ENCODE data around the gene MRPL28.

MRPL28 gene

DNA sequence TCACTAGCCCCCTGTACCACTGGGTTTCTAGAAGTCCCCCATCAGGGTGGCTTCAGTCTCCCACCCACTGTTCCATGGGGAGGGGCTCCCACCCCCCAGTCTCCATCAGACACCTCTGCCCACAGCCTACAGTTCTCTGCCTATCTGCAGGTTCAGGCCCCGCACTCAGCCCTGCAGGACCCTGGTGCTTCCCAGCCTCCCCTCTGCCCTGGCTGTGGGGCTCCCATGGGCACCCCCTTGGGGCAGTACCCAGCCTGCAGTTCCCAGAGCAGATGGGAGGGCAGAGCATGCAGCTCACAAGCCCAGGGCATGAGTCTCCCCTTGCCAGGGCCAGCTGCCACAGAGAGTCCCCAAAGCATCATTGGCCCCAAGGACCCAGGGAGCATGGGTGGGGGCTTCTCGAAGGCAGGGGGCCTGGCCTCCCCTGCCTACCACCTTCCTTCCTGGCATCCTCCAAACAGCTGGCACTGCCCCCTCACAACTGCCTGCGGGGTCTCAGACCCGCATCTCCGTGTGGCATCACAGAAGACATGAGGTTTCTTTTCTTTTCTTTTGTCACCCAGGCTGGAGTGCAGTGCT is 2.8 kb upstream of the MRPL28 start:
- TF ChIP-seq, protein P1, sequence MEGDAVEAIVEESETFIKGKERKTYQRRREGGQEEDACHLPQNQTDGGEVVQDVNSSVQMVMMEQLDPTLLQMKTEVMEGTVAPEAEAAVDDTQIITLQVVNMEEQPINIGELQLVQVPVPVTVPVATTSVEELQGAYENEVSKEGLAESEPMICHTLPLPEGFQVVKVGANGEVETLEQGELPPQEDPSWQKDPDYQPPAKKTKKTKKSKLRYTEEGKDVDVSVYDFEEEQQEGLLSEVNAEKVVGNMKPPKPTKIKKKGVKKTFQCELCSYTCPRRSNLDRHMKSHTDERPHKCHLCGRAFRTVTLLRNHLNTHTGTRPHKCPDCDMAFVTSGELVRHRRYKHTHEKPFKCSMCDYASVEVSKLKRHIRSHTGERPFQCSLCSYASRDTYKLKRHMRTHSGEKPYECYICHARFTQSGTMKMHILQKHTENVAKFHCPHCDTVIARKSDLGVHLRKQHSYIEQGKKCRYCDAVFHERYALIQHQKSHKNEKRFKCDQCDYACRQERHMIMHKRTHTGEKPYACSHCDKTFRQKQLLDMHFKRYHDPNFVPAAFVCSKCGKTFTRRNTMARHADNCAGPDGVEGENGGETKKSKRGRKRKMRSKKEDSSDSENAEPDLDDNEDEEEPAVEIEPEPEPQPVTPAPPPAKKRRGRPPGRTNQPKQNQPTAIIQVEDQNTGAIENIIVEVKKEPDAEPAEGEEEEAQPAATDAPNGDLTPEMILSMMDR (IDR thresholded peaks at IDR 0.05; ENCODE audit: control extremely low read depth, extremely low read depth, low read depth, missing control alignments): no peak
- CTCF ChIA-PET: no interaction called here
- POLR2A ChIA-PET: no interaction called here
- DNase-seq (ENCODE audit: extremely low spot score): no peak

DNA sequence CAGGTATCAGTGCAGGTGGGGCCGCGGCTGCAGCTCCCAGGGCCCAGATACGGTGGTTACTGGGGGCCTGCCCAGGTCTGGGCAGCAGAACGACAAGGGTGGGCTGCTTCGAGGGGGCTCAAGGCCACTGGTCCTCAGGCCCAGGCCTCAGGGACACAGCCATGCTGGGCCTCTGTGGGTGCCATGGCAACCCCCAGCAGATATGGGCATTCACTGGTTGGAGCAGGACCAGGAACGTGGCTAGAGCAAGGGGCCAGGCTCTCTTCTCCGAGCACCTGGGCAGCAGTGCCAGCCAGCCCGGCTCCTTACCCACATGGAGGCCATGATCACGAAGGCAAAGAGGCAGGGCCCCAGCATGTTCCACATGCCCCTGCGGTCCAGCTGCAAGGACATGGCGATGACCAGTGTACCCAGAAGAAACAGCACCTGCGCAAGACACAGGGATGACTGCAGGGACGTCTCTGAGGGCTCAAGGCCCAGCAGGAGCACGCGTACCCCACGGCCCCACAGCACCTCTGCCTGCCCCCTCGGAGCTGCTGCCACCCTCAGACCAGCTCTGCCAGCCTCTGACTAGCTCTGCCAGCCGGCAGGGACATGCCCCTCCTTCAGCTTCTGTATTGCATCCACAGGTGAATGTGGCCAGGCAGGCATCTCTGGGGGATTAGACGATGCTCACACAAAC is 2.1 kb upstream of the MRPL28 start:
- POLR2A ChIA-PET: interaction anchor here (0.9 kb wide), 1 partner anchor 295 kb away, joined by 3 read pairs; no protein-coding TSS in a partner anchor
- no peak for DNase-seq (ENCODE audit: extremely low spot score)
- TF ChIP-seq, protein P1 (IDR thresholded peaks at IDR 0.05; ENCODE audit: control extremely low read depth, extremely low read depth, low read depth, missing control alignments): no peak

DNA sequence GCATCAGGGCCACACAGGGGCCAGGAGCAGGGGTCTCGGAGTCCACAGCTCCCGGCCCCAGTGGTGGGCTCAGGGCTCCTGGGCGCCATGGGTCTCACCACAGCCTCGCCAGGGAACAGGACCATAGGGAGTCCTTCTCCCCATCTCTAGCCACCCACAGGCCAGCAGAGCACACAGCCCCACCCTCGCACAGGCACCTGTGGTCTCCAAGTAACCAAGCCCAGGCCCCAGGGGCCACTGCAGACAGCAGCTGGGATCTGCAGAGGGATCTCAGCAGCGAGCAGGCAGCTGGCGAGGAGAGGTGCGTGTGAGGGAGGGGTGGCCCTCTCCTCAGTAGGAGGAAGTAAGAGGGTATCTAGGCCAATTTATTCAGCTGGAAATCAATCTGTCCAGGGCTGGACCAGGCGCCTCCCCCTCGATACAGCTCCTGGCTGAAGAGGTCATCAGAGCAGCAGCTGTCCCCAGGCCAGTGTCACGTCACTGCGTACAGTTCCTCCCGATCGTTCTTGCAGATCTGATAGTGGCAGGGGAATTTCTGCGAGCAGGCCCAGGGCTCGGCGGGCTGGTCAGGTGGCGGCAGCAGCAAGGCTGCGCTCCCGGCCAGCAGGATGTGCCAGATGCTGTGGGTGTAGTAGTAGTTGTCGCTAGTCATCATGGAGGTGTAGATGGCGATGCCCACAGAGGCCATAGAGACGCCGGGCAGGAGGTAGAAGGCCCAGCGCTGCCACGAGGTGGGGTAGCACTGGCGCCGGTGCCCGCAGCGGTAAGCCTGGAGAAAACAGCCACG is 1.4 kb upstream of the MRPL28 start:
- TF ChIP-seq, protein P1 (IDR thresholded peaks at IDR 0.05; ENCODE audit: control extremely low read depth, extremely low read depth, low read depth, missing control alignments): no peak

More for the DNA sequence above, 2.1 kb upstream of the MRPL28 start:
- CTCF ChIA-PET: no interaction called here

DNA sequence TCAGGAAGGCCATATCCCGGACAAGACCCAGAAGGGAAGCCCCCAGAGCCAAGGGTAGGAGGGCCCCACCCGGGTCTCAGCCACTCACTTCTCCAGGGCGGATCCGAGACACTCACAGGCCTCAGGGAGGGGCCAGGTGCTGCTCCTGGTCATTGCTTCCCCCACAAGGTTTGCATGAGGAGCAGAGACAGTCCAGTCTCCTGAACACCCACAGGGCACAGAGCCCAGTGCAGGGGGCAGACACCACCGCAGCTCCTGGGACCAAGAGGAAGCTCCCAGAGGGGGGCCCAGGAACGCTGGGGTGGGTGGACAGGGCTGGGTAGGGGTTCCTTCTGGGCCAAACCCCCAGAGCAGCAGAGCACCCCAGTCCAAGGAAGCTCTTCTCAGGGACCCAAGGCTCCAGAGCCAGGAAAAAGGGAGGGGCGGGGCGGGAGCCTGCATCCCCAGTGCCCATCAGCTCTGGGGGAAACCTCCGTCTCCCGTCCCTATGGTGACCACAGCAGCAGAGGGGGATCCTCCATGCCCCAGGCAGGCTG is 709 bp upstream of the MRPL28 start:
- POLR2A ChIA-PET: no interaction called here
- TF ChIP-seq, protein P1 (IDR thresholded peaks at IDR 0.05; ENCODE audit: control extremely low read depth, extremely low read depth, low read depth, missing control alignments): no peak
- CTCF ChIA-PET: interaction anchor here (1.1 to 1.3 kb wide), 4 partner anchors 9 to 274 kb away, joined by 4 to 6 read pairs (median 4); no protein-coding TSS in a partner anchor
- DNase-seq (ENCODE audit: extremely low spot score): no peak

More for the DNA sequence above, 1.4 kb upstream of the MRPL28 start:
- no peak for DNase-seq (ENCODE audit: extremely low spot score)
- ChIA-PET CTCF (interaction anchor here (1.1 kb wide), 1 partner anchor 275 kb away, joined by 5 read pairs; no protein-coding TSS in a partner anchor), POLR2A (interaction anchor here (0.9 kb wide), 1 partner anchor 294 kb away, joined by 3 read pairs; no protein-coding TSS in a partner anchor)

DNA sequence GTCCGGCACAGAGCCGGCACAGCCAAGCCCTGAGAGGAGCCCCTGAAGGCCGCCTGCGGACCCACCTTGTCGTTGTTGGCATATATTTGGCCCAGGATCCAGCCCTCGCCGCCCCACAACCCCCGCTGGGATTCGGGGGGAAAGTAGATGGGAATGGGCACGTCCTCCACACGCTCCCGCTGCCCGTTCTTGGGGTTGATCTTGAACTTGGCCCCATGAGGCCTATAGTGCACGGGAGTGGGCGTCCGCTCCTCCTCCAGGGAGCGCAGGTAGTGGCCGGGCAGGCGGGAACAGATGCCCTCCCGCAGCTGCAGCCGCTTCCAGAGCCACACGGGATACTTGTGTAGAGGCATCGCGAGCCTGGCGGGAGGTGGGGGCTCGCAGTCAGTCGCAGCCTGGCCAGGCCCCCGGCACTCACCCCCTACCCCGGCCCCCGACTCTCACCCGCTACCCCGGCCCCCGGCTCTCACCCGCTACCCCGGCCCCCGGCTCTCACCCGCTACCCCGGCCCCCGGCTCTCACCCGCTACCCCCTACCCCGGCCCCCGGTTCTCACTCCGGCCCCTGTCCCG is 387 bp downstream of the MRPL28 start:
- ChIA-PET POLR2A (no interaction called here), CTCF (interaction anchor here (1.2 to 1.3 kb wide), 5 partner anchors 8 to 304 kb away, joined by 4 to 6 read pairs (median 4); no protein-coding TSS in a partner anchor)
- no peak for DNase-seq (ENCODE audit: extremely low spot score)
- TF ChIP-seq, protein P1 (IDR thresholded peaks at IDR 0.05; ENCODE audit: control extremely low read depth, extremely low read depth, low read depth, missing control alignments): no peak

Measured in GM10248 (cell line).